Measurements from ENCODE around the gene EPB41L3. TPM values are rescaled to one million over a fixed set of nuclear protein-coding genes. Genes with fewer than 3 reads are reported as not detected.

Gene EPB41L3
- polyA plus RNA-seq, 1 donor (not counting 4 experiments of a cell fraction or from before 2014, with no cell fraction given), result 0.39 TPM

- Histone ChIP-seq H3K9ac (ENCODE audit: control insufficient read depth, extremely low read depth, insufficient read depth, low read length) (no peak overlapping the region), H3K4me1 (ENCODE audit: control insufficient read depth, extremely low read depth, insufficient read depth, low read length) (no peaks in the 10 kb centered on the region), H3K79me2 (ENCODE audit: control insufficient read depth, insufficient read depth, low read length) (no peaks in the 10 kb centered on the region), H3K4me2 (ENCODE audit: control insufficient read depth, extremely low read depth, insufficient read depth, low read depth, low read length) (peak overlapping the region; percentile 32), H3K36me3 (ENCODE audit: control insufficient read depth in 2 of 2, extremely low read depth in 1 of 2, insufficient read depth in 2 of 2, low read length in 2 of 2) (no peaks in the 10 kb centered on the region), H3K4me3 (ENCODE audit: control insufficient read depth in 2 of 3, extremely low read depth in 1 of 3, insufficient read depth in 2 of 3, low read depth in 1 of 3, low read length in 3 of 3) (no peak overlapping the region), H2AFZ (ENCODE audit: control insufficient read depth, low read length) (no peak overlapping the region), H3K27me3 (ENCODE audit: control insufficient read depth, extremely low read depth, insufficient read depth, low read length) (peaks cover 20% of the 10 kb centered on the region), H3K9me3 (ENCODE audit: control insufficient read depth, low read depth, low read length) (no peaks in the 10 kb centered on the region), H4K20me1 (ENCODE audit: control insufficient read depth, extremely low read depth, insufficient read depth, low read length) (no peaks in the 10 kb centered on the region), H3K27ac (ENCODE audit: control insufficient read depth, insufficient read depth, low read length) (no peak overlapping the region), H3K9me1 (ENCODE audit: control insufficient read depth, extremely low read depth, insufficient read depth, low read length) (no peaks in the 10 kb centered on the region)
- DNase-seq (ENCODE audit: low read depth, low spot score) (no peak), FAIRE-seq (no peak)
- TF ChIP-seq CTCF (optimal IDR thresholded peaks at IDR 0.05 in 1 of 3, IDR thresholded peaks at IDR 0.05 in 1 of 3, conservative IDR thresholded peaks at IDR 0.05 in 1 of 3; ENCODE audit: extremely low read depth in 1 of 3, insufficient read depth in 2 of 3, low read length in 3 of 3) (no peak), EZH2 (IDR thresholded peaks at IDR 0.05; ENCODE audit: low read length) (peak; percentile 53)
- dilution Hi-C loops (cut with MboI; ENCODE audit: extremely low pct_ligation_motif_present, low sequenced_read_pairs), result no loop called here
Measured at GRCh38 chr18:5542515-5543035, 1.2 kb downstream of the EPB41L3 start.

GRCh38 chr18:5541644-5542043 lies 2.2 kb downstream of the EPB41L3 start:
- dilution Hi-C loops (cut with MboI; ENCODE audit: extremely low pct_ligation_motif_present, low sequenced_read_pairs), result no loop called here
- FAIRE-seq (no peak), DNase-seq (ENCODE audit: low read depth, low spot score) (no peak)
- Histone ChIP-seq H3K4me3 (ENCODE audit: control insufficient read depth in 2 of 3, extremely low read depth in 1 of 3, insufficient read depth in 2 of 3, low read depth in 1 of 3, low read length in 3 of 3) (no peak overlapping the region), H3K9me1 (ENCODE audit: control insufficient read depth, extremely low read depth, insufficient read depth, low read length) (no peaks in the 10 kb centered on the region), H4K20me1 (ENCODE audit: control insufficient read depth, extremely low read depth, insufficient read depth, low read length) (no peaks in the 10 kb centered on the region), H2AFZ (ENCODE audit: control insufficient read depth, low read length) (no peak overlapping the region), H3K9me3 (ENCODE audit: control insufficient read depth, low read depth, low read length) (no peaks in the 10 kb centered on the region), H3K36me3 (ENCODE audit: control insufficient read depth in 2 of 2, extremely low read depth in 1 of 2, insufficient read depth in 2 of 2, low read length in 2 of 2) (no peaks in the 10 kb centered on the region), H3K27me3 (ENCODE audit: control insufficient read depth, extremely low read depth, insufficient read depth, low read length) (peaks cover 20% of the 10 kb centered on the region), H3K9ac (ENCODE audit: control insufficient read depth, extremely low read depth, insufficient read depth, low read length) (no peak overlapping the region), H3K27ac (ENCODE audit: control insufficient read depth, insufficient read depth, low read length) (no peak overlapping the region), H3K79me2 (ENCODE audit: control insufficient read depth, insufficient read depth, low read length) (no peaks in the 10 kb centered on the region), H3K4me2 (ENCODE audit: control insufficient read depth, extremely low read depth, insufficient read depth, low read depth, low read length) (no peak overlapping the region), H3K4me1 (ENCODE audit: control insufficient read depth, extremely low read depth, insufficient read depth, low read length) (no peaks in the 10 kb centered on the region)
- TF ChIP-seq EZH2 (IDR thresholded peaks at IDR 0.05; ENCODE audit: low read length), result no peak
- TF ChIP-seq CTCF (optimal IDR thresholded peaks at IDR 0.05 in 1 of 3, IDR thresholded peaks at IDR 0.05 in 1 of 3, conservative IDR thresholded peaks at IDR 0.05 in 1 of 3; ENCODE audit: extremely low read depth in 1 of 3, insufficient read depth in 2 of 3, low read length in 3 of 3), result no peak

All from keratinocyte (primary cell).